HG03280 (cell line): ENCODE data around the gene TRAIP.

Experiments used
- ATAC-seq: cut with Tn5 transposase; IDR thresholded peaks from one replicate; pipeline ENCODE4 v1.9.1; 2021; ENCODE audit warnings: mild to moderate bottlenecking, moderate library complexity; ENCODE audit not compliant: unreplicated experiment

TRAIP gene

GRCh38 chr3:49876567-49876966 lies 20.2 kb upstream of the TRAIP start:
- no peak for ATAC-seq

GRCh38 chr3:49873623-49874022 lies 17.3 kb upstream of the TRAIP start:
- ATAC-seq: no peak

GRCh38 chr3:49872801-49873281 lies 16.5 kb upstream of the TRAIP start:
- no peak for ATAC-seq

GRCh38 chr3:49871531-49872153 lies 15.3 kb upstream of the TRAIP start:
- no peak for ATAC-seq

DNA sequence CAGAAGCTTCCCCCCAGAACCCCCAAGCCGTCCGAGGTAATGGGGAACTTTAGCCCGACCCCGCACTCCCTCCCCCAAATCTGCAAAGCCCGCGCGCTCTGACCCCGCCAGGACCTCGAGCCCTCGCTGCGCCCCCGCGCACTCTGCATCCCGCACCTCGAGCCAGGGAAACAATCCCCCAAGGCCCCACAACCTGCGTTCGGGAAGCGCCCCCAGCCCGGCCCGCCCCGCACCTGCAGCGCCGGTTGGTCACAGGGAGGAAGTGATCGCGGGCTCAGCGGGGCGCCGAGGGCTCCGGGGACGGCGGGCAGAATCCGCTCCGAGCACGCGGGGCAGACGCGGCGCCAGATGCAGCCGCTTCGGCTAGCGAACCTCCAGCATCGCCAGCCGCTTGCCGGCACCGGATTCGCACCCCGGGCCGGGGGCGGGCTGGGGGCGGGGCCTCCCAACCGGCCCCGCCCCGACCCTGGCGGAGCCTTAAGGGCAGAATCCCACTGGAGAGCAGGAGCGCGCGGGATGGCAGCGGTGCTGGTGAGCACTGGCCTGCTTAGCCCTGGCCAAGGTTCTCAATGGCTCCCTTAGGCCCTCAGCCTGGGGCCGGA lies 13.3 kb upstream of the TRAIP start, which contains the start of gene CAMKV:
Gene CAMKV (minus strand): TSS at position 382 of the 602 bp plus-strand sequence. CDS start 7,518 bp downstream, outside the sequence.
- ATAC-seq: no peak

GRCh38 chr3:49868862-49869466 lies 12.6 kb upstream of the TRAIP start:
- no peak for ATAC-seq

- no peak for ATAC-seq
Measured at GRCh38 chr3:49867871-49868321, 11.5 kb upstream of the TRAIP start.

- ATAC-seq: no peak
Measured at GRCh38 chr3:49867400-49867799, 11.0 kb upstream of the TRAIP start.

DNA sequence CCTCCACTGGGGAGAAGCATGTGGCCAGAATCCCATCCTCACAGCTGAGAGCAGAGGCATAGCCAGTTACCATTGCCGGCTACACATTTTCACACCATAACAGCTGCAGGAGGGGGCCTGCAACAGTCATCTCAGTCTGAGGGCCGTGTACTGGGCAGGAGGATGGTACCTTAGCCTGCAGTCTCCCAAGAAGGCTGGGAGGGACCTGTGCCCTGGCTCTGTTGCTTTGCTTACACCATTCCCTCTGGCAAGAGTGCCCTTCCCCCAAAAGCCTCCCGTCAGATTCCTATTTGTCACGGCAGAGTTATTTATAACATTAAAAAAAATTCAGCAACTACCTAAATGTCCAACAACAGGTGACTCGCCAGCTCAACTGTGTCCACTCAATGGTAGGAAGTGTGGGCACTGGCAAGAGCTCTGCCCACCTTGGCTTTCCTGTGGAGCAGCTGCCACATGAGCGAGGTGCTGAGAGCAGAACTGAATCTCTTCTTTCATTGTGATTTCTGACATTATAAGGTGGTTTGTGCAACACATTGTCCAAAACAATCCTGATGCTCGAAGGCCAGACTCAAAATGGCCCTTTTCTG lies 8.9 kb upstream of the TRAIP start:
- no peak for ATAC-seq

GRCh38 chr3:49864505-49864904 lies 8.1 kb upstream of the TRAIP start:
- no peak for ATAC-seq

- ATAC-seq: no peak
Measured at GRCh38 chr3:49859576-49860305, 3.4 kb upstream of the TRAIP start.

GRCh38 chr3:49855662-49856061 lies 702 bp downstream of the TRAIP start:
- ATAC-seq: no peak

DNA sequence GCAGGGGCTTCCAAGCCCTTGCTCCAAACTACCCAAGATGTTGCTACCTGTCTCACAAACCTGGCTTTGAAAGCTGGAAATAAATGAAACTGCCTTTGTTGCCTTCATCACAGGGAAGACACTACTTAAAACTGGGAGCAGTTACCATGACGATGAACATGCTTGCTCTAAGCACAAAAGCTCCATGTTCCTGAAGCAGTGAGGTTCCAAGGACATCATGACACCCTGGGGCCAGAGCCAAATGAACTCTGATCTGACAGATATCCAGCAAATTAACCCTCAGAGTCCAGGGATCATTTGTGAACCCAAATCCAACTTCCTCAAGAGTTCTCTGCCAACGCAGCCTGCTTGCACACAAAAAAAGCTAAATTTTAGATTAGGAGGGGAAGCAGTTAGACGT lies 10.7 kb downstream of the TRAIP start:
- ATAC-seq: no peak

DNA sequence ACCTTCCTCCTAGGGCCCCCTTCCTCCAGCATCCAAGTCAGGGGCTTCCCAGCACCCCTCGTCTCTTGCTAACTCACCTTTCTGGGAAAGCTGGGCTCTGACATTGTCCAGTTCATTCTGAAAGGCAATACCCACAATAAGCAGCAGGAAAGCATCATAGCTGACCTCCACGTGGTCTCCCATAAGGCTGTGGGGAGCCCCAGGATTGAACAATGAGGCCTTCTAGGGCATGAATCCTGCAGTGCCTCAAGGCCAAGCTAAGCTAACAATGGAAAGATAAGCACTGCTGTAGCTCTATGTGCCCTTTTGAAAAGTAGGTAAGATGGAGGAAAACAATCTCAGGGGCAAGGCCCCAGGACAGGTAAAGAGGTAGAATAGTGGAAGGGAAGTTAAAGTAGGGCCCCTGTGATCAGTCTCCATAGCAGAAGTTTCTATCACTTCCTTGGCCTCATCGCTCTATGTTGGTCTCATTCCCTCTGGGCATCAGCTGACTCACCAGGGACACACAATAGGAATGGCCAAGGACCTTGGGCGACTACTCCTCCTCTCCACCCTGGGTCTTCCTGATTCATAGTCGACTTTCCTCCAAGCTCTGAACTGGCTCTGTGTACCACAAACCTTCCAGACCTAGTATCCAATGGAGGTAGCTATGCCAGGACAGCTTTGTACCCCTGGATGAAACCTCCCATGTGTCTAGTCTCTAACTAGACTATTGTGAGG lies 11.7 kb downstream of the TRAIP start:
- no peak for ATAC-seq

- no peak for ATAC-seq
Measured at GRCh38 chr3:49842843-49843517, 13.4 kb downstream of the TRAIP start.

DNA sequence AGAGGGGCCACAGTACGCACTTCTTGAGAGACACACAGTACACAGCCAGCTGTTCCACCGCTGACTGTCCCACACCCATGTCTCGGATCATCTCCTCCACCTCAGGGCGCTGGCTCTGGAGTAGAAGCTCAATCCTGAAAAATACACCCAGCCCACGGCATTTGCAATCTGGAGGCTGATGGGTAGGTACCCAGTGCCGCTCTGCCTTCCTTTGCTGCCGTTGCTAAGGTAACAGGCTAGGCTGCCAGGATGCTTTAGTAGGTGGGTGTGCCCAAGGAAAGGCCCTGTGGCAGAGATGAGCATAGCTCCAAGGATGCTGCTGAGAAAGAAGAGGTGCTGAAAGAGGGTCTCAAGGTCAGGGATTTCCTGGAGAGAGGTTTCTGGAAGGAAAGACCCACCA lies 14.6 kb downstream of the TRAIP start:
- no peak for ATAC-seq

GRCh38 chr3:49841126-49841696 lies 15.2 kb downstream of the TRAIP start:
- ATAC-seq: no peak

- ATAC-seq: no peak
Measured at GRCh38 chr3:49840388-49840787, 16.0 kb downstream of the TRAIP start.

- ATAC-seq: no peak
Measured at GRCh38 chr3:49839193-49839809, 17.1 kb downstream of the TRAIP start.
